Measurements from ENCODE around the gene DNAJC22. TPM values are rescaled to one million over a fixed set of nuclear protein-coding genes. Genes with fewer than 3 reads are reported as not detected.

DNAJC22 gene
- total and polyA plus RNA-seq, 9 of the 15 experiments (the other 6 are each of a cell fraction or from before 2014, with no cell fraction given), result 0.10 to 1.2 (median 0.47) TPM

GRCh38 chr12:49335955-49336644, 10.6 kb upstream of the DNAJC22 start:
- 72% methylated on average over 56 of the region's 72 CpGs for WGBS (ENCODE audit: insufficient coverage, low coverage, missing lambda C conversion rate)

More at GRCh38 chr12:49335955-49336644, 10.6 kb upstream of the DNAJC22 start:
- no peaks in the 10 kb centered on the region for H3K9me1 ChIP-seq (ENCODE audit: control insufficient read depth, insufficient read depth, low read length)
- peak overlapping the region; percentile 91 for H3K4me2 ChIP-seq (ENCODE audit: insufficient read depth, low read length)
- H3K4me1 ChIP-seq (replicated peaks in 1 of 2; ENCODE audit: control insufficient read depth in 2 of 2, insufficient read depth in 2 of 2, low read length in 2 of 2), result peaks cover 11 to 39% of the 10 kb centered on the region in 2 experiments
- intact Hi-C loops (cut with micrococcal nuclease) (no loop called here), in situ Hi-C loops (cut with MboI) (loop anchor here (5.0 kb wide), 1 partner anchor 49 kb away; no protein-coding TSS in a partner anchor)
- no peaks in the 10 kb centered on the region for H3K27me3 ChIP-seq (ENCODE audit: control insufficient read depth in 2 of 2, insufficient read depth in 2 of 2, low read length in 2 of 2)
- H3K79me2 ChIP-seq (ENCODE audit: control insufficient read depth, insufficient read depth, low read length), result no peaks in the 10 kb centered on the region
- H4K20me1 ChIP-seq (replicated peaks; ENCODE audit: control insufficient read depth, insufficient read depth, low read length), result no peaks in the 10 kb centered on the region
- H2AFZ ChIP-seq (ENCODE audit: low read depth, low read length), result peak overlapping the region; percentile 98; the same call in 1 of the 2 replicates
- CTCF ChIA-PET (ENCODE audit: low intra/inter-chr PET ratio), result interaction anchor here (0.7 to 3.8 kb wide), 2 partner anchors 47 to 483 kb away, joined by 3 to 27 read pairs; no protein-coding TSS in a partner anchor
- no TSS peak for BruUV-seq (replicated peaks)
- TF ChIP-seq RERE (CRISPR knock-in tag; IDR thresholded peaks at IDR 0.05; ENCODE audit: borderline replicate concordance), result no peak
- 0 out of 2 replicates have a peak, but pooled peaks have one; percentile 6 for TF ChIP-seq CBX1 (IDR thresholded peaks at IDR 0.05; ENCODE audit: low read depth)
- TF ChIP-seq HNRNPLL (IDR thresholded peaks at IDR 0.05; ENCODE audit: low read depth, low read length, poor library complexity, severe bottlenecking), result no peak
- TF ChIP-seq HNRNPL (IDR thresholded peaks at IDR 0.05; ENCODE audit: low read depth, low read length), result peak; percentile 17; the same call in 1 of the 2 replicates
- peak; percentile 92 for TF ChIP-seq ZBTB33 (CRISPR knock-in tag; IDR thresholded peaks at IDR 0.05)
- peaks cover 8% of the 10 kb centered on the region; the same call in 2 of the 3 replicates for H3K36me3 ChIP-seq (ENCODE audit: control insufficient read depth, insufficient read depth, low read length)
- ATAC-seq (no peak), FAIRE-seq (no peak), DNase-seq (ENCODE audit: extremely low read depth in 1 of 4, low spot score in 3 of 4) (no peak)
- H3K27ac ChIP-seq (ENCODE audit: extremely low read depth, low read depth, low read length), result no peak overlapping the region
- no peaks in the 10 kb centered on the region for H3K9me3 ChIP-seq (replicated peaks; ENCODE audit: control insufficient read depth, insufficient read depth, low read depth, low read length)
- H3K9ac ChIP-seq (ENCODE audit: insufficient read depth in 1 of 2, low read depth in 2 of 2, low read length in 2 of 2), result peak overlapping the region in 1 of 2 experiments; percentile 90; a peak in 2 of 4 replicates
- H3K4me3 ChIP-seq, result peak overlapping the region; percentile 54; the same call in 1 of the 2 replicates
- POLR2A ChIA-PET, result interaction anchor here (1.1 to 2.1 kb wide), 2 partner anchors 12 to 93 kb away, joined by 3 to 13 read pairs; partner anchors contain the start of gene TROAP
